Measurements from ENCODE around the gene NSL1. TPM values are rescaled to one million over a fixed set of nuclear protein-coding genes. Genes with fewer than 3 reads are reported as not detected.
A peak's percentile ranks its signal among the peaks of the same experiment; 100 is the strongest.

Gene NSL1
- total RNA-seq, 2 experiments from 2014 or later = 39.8 to 41.8 TPM

DNA sequence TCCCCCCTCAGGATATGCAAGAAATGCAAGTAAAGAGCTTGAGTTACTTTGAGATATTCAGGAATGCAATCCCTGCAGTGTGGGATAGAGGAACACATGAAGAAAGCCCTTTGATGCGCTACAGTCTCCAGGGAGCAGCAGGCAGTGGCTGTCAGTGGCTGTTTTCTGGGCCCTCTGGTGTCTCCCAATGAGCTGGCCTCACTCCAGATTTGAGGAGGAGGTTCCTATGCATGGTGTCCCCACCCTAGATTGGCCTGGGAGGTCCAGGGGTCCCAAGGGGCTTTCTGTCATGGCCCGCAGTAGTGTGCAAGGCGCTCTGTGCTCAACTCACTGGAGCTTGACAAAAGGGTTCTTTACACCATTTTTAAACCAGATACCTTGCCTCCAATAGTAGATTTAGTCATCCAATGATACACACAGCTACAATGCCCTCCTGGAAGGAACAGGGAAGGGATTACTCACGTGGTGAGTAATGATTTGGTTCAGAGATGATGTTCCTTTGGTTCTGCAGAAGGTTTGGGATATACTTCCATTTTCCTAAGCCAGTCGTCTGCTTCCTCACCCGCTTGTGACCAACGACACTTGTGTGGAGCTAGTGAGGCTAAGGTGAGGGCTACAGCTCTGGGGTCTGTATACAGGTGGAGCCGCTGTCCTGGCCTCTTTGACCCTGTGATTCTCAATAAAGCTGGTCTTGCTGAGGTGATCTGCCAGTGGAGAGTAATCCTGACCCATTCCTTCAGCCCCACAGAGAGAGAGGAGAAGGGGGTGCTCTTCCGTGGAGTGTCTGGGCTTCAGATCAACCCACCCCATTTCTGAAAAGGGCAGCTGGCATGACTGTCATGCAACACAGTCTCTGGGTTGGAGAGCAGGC lies 98.6 kb downstream of the NSL1 start:
- Mint-ChIP-seq H3K4me3 (peak overlapping the region; percentile 25), H3K4me1 (ENCODE audit: low read depth) (peaks cover 59% of the 10 kb centered on the region), H3K9me3 (no peaks in the 10 kb centered on the region), H3K27ac (peak overlapping the region; percentile 76), H3K27me3 (no peaks in the 10 kb centered on the region), H3K36me3 (peaks cover 65% of the 10 kb centered on the region)
- no peak for DNase-seq
- intact Hi-C loops (cut with micrococcal nuclease) = no loop called here
- CTCF ChIA-PET = interaction anchor here (1.2 to 1.6 kb wide), 5 partner anchors 8 to 67 kb away, joined by 4 to 5 read pairs (median 4); no protein-coding TSS in a partner anchor
- POLR2A ChIA-PET = interaction anchor here (0.9 to 1.3 kb wide), 4 partner anchors 9 to 15 kb away, joined by 3 to 4 read pairs (median 3); no protein-coding TSS in a partner anchor

DNA sequence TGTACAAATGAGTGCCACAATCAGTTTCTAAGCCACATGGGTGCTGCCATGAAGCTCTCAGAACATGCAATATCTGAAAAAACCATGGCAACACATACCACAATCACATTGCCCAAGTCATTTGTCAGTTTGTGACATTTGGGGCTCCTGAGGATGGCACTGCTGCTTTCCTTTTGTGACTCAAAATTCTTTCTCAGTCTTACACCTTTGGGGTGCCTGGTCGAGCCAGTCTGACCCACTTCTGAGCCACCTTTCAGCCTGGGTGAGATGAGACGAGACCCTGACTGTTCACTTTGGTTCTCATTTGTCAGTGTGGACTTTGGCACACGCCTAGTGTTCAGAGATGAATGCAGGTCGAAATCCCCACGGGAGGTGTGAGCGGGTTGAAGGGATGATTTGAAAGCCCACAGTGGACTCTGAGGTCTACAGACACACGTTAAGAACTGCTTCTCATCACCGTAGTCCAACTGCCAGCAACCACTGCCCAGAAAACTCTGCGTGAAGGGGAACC lies 100.0 kb downstream of the NSL1 start:
- Mint-ChIP-seq H3K9me3 (no peaks in the 10 kb centered on the region), H3K27ac (peak overlapping the region; percentile 76), H3K4me1 (ENCODE audit: low read depth) (peaks cover 47% of the 10 kb centered on the region), H3K27me3 (peaks cover 2% of the 10 kb centered on the region), H3K4me3 (peak overlapping the region; percentile 30), H3K36me3 (peaks cover 63% of the 10 kb centered on the region)
- DNase-seq = peak; percentile 83
- ChIA-PET CTCF (interaction anchor here (0.6 to 1.6 kb wide), 3 partner anchors 12 to 58 kb away, joined by 3 to 4 read pairs (median 3); no protein-coding TSS in a partner anchor), POLR2A (no interaction called here)
- intact Hi-C loops (cut with micrococcal nuclease) = loop anchor here (1.0 kb wide), 3 partner anchors 8 to 13 kb away; partner anchors contain the start of gene BATF3

DNA sequence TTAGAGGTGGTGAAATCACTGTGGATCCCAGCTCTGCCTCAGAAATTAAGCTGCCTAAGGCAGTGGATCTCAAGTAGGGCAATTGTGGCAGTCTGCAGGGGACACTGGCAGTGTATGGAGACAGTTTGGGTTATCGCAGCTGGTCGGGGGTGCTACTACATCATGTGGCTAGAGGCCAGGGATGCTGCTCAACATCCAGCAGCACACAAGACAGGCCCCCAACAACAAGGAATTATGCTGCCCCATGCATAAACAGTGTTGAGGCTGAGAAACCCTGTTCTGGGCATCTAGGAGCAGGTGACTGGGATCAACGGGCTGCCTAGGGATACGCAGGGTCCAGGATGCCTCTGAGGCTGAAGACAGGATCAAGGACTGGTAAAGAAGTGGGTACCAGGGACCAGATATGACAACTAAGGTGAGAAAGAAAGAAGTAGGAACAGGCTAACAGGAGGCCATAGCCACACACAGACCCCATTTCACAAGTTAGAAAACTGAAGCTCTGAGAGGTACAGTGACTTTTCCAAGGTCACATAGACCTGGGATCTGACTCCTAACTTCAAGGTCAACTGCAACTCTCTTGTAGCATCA lies 100.7 kb downstream of the NSL1 start:
- no peak for DNase-seq
- intact Hi-C loops (cut with micrococcal nuclease) = loop anchor here (1.0 kb wide), 3 partner anchors 8 to 13 kb away; partner anchors contain the start of gene BATF3
- no peaks in the 10 kb centered on the region for H3K9me3 Mint-ChIP-seq
- CTCF ChIA-PET = interaction anchor here (0.6 to 1.0 kb wide), 4 partner anchors 11 to 26 kb away, joined by 3 to 4 read pairs (median 3); no protein-coding TSS in a partner anchor
- H3K4me1 Mint-ChIP-seq (ENCODE audit: low read depth) = peaks cover 42% of the 10 kb centered on the region
- H3K27ac Mint-ChIP-seq = peak overlapping the region; percentile 69
- peaks cover 62% of the 10 kb centered on the region for H3K36me3 Mint-ChIP-seq
- peak overlapping the region; percentile 30 for H3K4me3 Mint-ChIP-seq
- POLR2A ChIA-PET = interaction anchor here (0.9 kb wide), 1 partner anchor 39 kb away, joined by 3 read pairs; no protein-coding TSS in a partner anchor
- H3K27me3 Mint-ChIP-seq = peaks cover 2% of the 10 kb centered on the region

DNA sequence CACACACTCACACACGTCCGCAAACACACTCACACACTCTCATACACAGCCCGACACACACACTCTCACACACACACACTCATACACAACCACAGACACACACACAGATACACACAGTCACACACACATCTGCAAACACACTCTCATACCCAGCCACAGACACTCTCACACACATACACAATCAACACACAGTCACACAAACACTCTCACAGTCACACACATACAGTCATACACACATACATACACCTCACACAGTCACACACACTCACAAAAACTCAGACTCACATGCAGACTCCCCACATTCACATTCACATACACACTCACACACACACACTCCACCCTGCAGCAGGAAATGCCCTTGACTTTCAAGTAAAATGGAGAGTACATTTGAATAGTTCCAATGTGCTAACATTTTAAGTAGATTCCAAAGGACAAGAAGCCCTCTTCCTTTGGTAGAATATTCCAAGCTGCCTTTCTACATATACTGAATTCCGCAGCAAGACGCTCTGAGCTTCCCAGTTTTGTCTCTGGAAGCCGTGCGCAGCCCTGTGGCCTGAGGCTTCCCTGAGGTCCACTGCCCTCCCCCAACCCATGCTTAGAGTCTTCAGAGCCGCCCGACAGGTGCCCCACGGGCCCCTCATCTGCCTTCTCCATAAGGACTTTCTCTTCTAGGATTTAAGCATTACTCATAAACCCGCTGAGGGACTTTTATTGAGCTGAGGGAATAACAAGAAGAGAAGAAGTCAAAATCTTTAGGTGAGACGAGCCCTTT lies 101.6 kb downstream of the NSL1 start:
- Mint-ChIP-seq H3K27ac (no peak overlapping the region), H3K27me3 (peaks cover 2% of the 10 kb centered on the region), H3K4me3 (no peak overlapping the region), H3K36me3 (peaks cover 57% of the 10 kb centered on the region), H3K9me3 (no peaks in the 10 kb centered on the region), H3K4me1 (ENCODE audit: low read depth) (peaks cover 37% of the 10 kb centered on the region)
- POLR2A ChIA-PET = interaction anchor here (0.9 kb wide), 1 partner anchor 40 kb away, joined by 3 read pairs; no protein-coding TSS in a partner anchor
- intact Hi-C loops (cut with micrococcal nuclease) = no loop called here
- CTCF ChIA-PET = interaction anchor here (0.6 to 1.5 kb wide), 6 partner anchors 12 to 80 kb away, joined by 3 to 4 read pairs (median 3); no protein-coding TSS in a partner anchor
- DNase-seq = no peak

DNA sequence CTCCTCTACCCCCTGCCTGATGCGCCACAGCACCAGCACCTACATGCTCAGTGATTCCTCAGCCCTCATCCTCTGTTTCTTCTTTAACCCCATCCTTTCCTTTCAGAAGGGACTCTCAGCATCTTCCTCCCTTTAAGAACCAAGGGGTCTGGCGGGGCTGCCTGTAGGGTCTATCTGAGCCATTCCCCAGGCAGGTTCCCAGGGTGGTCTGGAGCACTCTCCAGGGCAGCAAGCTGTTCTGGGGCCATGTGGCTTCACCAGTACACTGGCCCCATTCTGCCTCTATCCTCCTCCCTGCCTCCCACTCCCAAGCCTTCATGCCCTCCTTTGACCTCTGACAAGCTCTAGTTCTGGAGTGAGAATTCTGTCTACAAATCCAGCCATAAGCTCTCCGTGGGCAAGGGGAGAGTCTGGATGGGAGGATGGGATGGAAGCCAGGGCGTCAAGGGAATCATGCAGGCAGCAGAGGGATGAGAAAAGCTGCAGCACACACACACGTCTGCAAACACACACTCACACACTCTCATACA lies 102.3 kb downstream of the NSL1 start:
- ChIA-PET CTCF (interaction anchor here (0.6 to 1.5 kb wide), 6 partner anchors 12 to 92 kb away, joined by 3 to 4 read pairs (median 4); no protein-coding TSS in a partner anchor), POLR2A (no interaction called here)
- Mint-ChIP-seq H3K4me1 (ENCODE audit: low read depth) (peaks cover 35% of the 10 kb centered on the region), H3K4me3 (no peak overlapping the region), H3K36me3 (peaks cover 53% of the 10 kb centered on the region), H3K9me3 (no peaks in the 10 kb centered on the region), H3K27ac (no peak overlapping the region), H3K27me3 (peaks cover 2% of the 10 kb centered on the region)
- intact Hi-C loops (cut with micrococcal nuclease) = no loop called here
- DNase-seq = no peak

DNA sequence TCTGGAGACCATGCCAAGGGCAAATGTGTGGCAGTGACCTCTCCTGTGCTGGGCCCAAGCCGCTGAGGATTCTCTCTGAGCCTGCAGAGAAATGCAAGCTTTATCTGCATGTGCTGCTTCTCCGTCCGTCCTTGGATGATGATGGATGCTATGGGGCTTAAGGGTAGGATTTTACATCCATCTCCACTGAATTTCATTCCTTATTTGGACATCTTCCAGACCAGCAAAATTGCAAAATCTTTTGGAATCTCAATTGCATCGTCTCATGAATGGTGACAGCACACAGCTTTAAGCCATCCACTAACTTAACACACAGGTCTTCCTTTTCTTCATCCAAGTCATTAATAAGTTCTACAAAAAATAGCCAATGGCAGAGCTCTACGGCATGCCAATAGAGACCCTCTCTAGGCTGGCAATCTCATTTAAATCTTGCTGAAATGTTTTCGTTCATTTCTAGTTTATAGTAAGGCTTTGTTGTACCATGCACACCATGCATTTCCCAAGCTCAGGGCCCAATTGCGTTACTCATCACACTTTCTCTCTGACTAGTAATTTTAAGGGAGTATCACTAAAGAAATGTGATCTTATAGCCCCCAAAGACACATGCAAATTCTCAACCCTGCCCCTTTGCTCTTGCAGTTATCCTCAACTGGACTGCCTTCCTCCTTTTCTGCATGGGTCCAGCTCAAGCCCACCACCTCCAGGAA lies 103.1 kb downstream of the NSL1 start:
- Mint-ChIP-seq H3K36me3 (peaks cover 46% of the 10 kb centered on the region), H3K27me3 (peaks cover 2% of the 10 kb centered on the region), H3K4me1 (ENCODE audit: low read depth) (peaks cover 39% of the 10 kb centered on the region), H3K9me3 (no peaks in the 10 kb centered on the region), H3K27ac (no peak overlapping the region), H3K4me3 (no peak overlapping the region)
- ChIA-PET CTCF (interaction anchor here (0.7 to 1.5 kb wide), 5 partner anchors 9 to 93 kb away, joined by 3 to 4 read pairs (median 4); no protein-coding TSS in a partner anchor), POLR2A (interaction anchor here (0.9 kb wide), 1 partner anchor 9 kb away, joined by 3 read pairs; no protein-coding TSS in a partner anchor)
- intact Hi-C loops (cut with micrococcal nuclease) = no loop called here
- no peak for DNase-seq

DNA sequence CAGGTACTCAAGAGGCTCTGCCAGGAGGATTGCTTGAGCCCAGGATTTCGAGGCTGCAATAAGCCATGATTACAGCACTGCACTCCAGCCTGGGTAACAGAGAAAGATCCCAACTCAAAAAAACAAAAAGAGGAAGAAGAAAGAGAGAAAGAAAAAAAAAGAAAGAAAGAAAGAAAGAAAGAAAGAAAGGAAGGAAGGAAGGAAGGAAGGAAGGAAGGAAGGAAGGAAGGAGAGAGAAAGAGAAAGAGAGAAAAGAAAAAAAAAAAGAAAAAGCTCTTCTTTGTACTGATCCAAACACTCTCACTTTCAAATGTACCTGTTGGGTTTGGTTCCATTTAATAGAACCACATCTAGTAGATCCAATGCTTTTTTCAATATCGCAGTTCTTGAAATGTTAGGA lies 103.8 kb downstream of the NSL1 start:
- intact Hi-C loops (cut with micrococcal nuclease) = no loop called here
- Mint-ChIP-seq H3K36me3 (peaks cover 39% of the 10 kb centered on the region), H3K4me1 (ENCODE audit: low read depth) (peaks cover 39% of the 10 kb centered on the region), H3K4me3 (no peak overlapping the region), H3K27me3 (peaks cover 2% of the 10 kb centered on the region), H3K27ac (no peak overlapping the region), H3K9me3 (no peaks in the 10 kb centered on the region)
- POLR2A ChIA-PET = interaction anchor here (0.9 kb wide), 1 partner anchor 10 kb away, joined by 3 read pairs; no protein-coding TSS in a partner anchor
- CTCF ChIA-PET = interaction anchor here (1.0 kb wide), 1 partner anchor 10 kb away, joined by 3 read pairs; no protein-coding TSS in a partner anchor
- no peak for DNase-seq

DNA sequence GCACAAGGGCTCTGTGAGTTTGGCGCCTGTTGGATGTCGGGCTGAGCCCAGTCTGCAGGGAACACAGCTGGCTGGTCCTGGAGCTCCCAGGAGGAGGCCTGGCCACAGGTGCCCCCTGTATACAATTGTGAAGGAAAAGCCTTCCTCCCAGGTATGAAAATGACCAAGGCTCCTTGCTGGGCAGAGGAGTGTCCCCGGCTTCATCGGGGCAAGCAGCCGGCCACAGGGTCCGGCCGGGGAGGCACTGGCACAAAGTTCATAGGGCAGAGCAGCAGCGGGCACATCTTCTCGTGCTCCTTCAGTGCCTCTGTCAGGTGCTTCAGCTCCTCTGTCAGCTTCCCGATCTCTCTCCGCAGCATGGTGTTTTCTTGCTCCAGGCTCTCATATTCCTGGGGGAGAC lies 105.0 kb downstream of the NSL1 start:
- DNase-seq = no peak
- no peaks in the 10 kb centered on the region for H3K9me3 Mint-ChIP-seq
- peaks cover 2% of the 10 kb centered on the region for H3K27me3 Mint-ChIP-seq
- no peak overlapping the region for H3K27ac Mint-ChIP-seq
- ChIA-PET CTCF (no interaction called here), POLR2A (no interaction called here)
- H3K4me1 Mint-ChIP-seq (ENCODE audit: low read depth) = peaks cover 41% of the 10 kb centered on the region
- no peak overlapping the region for H3K4me3 Mint-ChIP-seq
- peaks cover 30% of the 10 kb centered on the region for H3K36me3 Mint-ChIP-seq
- intact Hi-C loops (cut with micrococcal nuclease) = no loop called here

DNA sequence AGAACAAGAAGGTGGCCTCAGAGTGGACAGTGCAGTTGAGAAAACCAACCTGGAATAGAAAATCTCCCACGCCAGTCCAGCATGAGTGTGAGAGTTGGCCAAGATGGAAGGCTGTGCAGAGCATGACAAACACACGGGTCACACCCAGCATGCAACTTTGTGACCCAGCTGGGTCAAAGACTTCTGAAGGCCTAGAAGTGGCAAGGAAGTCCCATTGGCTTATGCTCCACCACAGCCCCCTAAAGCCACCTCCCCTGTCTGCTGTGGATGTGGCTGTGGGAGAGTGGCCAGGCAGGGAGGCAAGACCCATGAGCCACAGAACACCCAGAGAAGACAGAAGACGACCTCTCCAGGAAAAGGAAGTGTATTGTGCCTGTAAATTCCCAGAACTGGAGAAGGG lies 105.5 kb downstream of the NSL1 start:
- Mint-ChIP-seq H3K4me3 (no peak overlapping the region), H3K36me3 (peaks cover 27% of the 10 kb centered on the region), H3K9me3 (no peaks in the 10 kb centered on the region), H3K27ac (no peak overlapping the region), H3K4me1 (ENCODE audit: low read depth) (peaks cover 39% of the 10 kb centered on the region), H3K27me3 (peaks cover 2% of the 10 kb centered on the region)
- DNase-seq = no peak
- ChIA-PET CTCF (no interaction called here), POLR2A (no interaction called here)
- intact Hi-C loops (cut with micrococcal nuclease) = no loop called here

DNA sequence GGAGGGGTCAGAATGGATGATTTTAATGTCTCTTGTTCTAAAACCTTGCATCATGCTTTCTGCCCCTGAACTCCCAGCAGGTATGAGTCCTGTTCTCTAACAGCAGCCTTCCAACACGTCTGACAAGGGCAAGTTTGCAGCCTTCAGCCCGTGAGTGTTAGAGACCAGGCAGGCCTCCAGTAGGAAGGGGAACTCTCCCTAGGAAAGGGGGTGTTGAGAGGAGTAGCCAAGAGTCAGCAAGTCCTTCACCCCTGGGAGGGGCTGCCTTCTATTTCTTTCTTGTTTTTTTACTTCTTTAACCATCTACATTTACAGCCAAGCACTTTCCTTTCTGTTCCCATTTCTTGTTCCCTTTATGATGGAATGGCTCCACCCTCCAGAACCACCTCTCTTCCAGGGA lies 106.1 kb downstream of the NSL1 start:
- Mint-ChIP-seq H3K4me1 (ENCODE audit: low read depth) (peaks cover 40% of the 10 kb centered on the region), H3K4me3 (no peak overlapping the region), H3K27ac (peak overlapping the region; percentile 62), H3K27me3 (peaks cover 2% of the 10 kb centered on the region), H3K36me3 (peaks cover 22% of the 10 kb centered on the region), H3K9me3 (no peaks in the 10 kb centered on the region)
- intact Hi-C loops (cut with micrococcal nuclease) = no loop called here
- ChIA-PET POLR2A (no interaction called here), CTCF (no interaction called here)
- DNase-seq = no peak

All from activated CD4-positive, alpha-beta memory T cell treated with anti-CD3 and anti-CD28 coated beads for 36 hours (primary cell).